ENCODE data around the gene PAX2.

The PAX2 gene

DNA sequence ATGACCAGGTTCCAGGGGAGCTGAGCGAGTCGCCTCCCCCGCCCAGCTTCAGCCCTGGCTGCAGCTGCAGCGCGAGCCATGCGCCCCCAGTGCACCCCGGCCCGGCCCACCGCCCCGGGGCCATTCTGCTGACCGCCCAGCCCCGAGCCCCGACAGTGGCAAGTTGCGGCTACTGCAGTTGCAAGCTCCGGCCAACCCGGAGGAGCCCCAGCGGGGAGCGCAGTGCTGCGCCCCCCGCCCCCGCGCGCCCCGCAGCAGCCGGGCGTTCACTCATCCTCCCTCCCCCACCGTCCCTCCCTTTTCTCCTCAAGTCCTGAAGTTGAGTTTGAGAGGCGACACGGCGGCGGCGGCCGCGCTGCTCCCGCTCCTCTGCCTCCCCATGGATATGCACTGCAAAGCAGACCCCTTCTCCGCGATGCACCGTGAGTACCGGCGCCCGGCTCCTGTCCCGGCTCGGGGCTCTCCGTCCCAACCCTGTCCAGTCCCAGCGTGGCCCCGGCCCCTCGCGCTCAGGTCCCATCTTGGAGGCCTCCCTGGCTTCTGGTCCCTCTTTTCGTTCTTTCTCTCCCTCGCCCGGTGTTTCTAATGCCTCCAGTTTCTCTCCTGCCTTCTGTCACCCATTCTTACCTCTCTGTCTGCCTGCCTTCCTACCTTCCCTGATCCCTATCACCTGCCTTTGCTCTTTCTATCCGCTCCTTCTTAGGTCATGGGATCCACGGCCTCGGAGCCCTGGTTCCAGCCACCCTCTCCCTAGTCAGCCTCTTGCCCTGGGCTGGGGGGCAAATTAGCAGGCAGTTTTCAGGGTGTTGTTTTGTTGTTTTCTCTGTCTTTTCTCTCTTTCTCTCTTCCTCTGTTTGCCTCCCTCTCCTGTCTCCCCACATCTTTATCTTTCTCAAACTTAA, 751 bp downstream of the PAX2 start:
- TF ChIP-seq, protein P1, sequence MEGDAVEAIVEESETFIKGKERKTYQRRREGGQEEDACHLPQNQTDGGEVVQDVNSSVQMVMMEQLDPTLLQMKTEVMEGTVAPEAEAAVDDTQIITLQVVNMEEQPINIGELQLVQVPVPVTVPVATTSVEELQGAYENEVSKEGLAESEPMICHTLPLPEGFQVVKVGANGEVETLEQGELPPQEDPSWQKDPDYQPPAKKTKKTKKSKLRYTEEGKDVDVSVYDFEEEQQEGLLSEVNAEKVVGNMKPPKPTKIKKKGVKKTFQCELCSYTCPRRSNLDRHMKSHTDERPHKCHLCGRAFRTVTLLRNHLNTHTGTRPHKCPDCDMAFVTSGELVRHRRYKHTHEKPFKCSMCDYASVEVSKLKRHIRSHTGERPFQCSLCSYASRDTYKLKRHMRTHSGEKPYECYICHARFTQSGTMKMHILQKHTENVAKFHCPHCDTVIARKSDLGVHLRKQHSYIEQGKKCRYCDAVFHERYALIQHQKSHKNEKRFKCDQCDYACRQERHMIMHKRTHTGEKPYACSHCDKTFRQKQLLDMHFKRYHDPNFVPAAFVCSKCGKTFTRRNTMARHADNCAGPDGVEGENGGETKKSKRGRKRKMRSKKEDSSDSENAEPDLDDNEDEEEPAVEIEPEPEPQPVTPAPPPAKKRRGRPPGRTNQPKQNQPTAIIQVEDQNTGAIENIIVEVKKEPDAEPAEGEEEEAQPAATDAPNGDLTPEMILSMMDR (conservative IDR thresholded peaks at IDR 0.05; ENCODE audit: low read depth, low read length): no peak
- DNase-seq (ENCODE audit: low read depth): no peak
- no peak overlapping the region for H3K4me3 ChIP-seq (ENCODE audit: low read length)

DNA sequence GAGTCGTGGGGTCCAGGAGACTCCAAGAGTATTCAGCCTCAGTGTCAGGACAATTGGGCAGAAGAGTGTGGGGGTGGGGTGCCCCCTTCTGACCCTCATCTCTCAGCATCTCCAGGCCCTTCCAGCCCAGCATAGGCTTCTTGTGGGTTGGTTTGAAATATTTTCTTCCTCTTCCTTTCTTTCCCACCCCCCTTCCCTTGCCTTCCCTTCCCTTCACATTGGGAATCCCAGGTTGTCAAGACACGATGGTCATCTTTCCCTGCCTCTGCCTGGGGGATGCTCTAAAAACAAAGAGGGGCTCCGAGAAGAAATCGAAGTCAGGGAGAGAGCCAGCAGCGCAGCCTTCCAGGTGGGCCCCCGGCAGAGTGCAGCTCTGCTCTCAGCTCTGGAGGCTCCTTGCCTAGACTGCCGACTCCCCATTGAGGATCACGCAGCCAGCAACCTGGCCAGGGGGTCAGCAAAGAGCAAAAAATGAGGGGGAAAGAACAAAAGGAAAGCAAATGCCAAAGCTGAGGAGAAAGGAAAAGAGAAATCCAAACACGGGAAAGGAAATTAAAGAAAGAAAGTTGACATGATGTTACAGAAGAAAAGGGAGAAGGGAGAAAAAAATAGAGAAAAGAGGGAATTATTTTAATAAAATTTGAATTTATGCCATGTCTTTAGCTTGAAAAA, 1.5 kb downstream of the PAX2 start:
- DNase-seq (ENCODE audit: low read depth): no peak
- no peak overlapping the region for H3K4me3 ChIP-seq (ENCODE audit: low read length)
- TF ChIP-seq, protein P1 (conservative IDR thresholded peaks at IDR 0.05; ENCODE audit: low read depth, low read length): no peak

DNA sequence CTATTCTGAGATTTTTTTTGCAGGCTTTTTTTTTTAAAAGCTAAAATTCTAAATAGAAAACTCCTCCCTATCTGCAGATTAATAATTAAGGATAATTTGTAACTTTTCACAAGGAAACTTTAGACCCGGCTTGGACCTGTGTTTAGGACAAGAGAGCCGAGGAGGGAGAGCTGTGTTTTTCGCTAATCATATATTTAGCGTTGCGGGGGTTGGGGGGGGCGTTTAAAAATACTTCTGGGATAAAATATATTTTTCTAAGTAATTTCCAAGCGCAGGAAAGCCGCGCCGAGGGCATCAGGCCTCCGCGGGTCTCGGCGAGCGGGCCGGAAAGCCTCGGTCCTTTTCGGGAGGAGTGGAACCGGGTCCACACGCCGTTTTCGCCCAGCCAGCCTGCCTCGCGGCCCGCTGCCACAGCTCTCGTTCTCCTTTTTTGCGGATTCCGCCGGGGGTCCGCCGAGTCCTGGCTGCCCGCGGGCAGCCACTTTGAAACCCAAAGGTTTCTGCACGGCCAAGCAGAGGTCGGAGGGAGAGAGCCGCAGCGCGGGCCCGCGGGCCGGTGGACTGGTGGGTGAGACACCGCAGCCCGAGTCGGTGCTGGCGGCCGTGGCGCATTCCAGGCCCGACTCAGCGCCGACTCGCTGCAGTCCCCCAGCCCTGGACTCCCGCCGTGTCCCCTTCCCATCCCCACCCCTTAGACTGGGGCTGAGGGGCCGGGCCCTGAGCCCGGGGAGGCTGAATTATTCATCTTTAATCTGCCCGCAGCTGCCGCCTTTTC, 2.3 kb downstream of the PAX2 start:
- no peak overlapping the region for H3K4me3 ChIP-seq (ENCODE audit: low read length)
- TF ChIP-seq, protein P1 (conservative IDR thresholded peaks at IDR 0.05; ENCODE audit: low read depth, low read length): no peak
- DNase-seq (ENCODE audit: low read depth): no peak

DNA sequence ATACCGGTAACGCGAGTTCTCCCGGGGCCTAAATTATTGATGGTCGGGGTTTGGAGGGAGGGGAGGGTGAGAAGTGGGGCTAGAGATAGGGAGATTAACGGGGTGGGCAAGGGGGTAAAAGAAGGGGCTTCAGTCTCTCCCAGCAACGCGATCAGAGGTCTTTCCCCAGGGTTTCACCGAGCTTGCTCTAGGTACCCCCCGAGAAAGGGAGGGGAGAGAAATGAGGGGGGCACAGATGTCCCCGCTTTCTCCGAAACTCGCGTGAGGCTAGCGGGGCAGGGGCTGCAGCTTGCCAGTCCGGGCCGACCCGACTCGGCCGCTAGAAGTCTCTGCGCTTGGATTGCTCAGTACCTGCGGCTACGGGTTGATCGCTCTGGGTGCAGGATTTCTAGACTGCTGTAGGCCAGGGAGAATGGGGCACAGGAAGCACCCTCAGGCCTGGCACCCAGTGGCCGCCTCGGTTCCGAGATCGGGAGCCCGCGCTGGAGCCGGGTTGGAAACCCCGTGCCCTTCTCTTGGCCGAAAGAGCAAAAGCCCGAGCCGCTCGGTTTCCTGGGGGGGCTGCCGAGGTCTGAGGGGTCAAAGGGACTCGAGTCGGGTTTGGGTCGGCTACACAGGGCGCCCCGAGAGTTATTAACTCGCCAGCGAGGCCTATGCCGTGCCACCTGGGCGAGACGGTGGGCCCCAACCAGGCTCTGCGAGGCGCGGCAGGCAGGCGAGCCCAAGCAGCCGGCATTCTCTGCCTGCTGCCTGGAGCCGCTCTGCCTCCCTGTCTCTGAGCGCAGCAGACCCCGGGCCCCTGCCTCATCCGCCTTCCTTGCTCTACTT, 3.1 kb downstream of the PAX2 start:
- DNase-seq (ENCODE audit: low read depth): no peak
- TF ChIP-seq, protein P1 (conservative IDR thresholded peaks at IDR 0.05; ENCODE audit: low read depth, low read length): no peak
- H3K4me3 ChIP-seq (ENCODE audit: low read length): no peak overlapping the region

DNA sequence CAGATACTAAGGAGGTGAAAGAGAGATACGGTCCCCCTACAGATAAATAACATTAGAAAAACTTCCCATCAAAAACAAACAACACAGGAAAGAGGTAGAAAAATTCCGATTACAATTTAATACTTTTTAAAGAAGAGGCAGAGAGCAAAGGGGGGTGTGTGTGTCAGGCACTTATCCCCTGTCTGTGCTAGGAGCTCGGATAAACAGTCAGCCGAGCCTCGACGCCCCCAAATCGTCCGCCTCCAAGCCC, 3.6 kb downstream of the PAX2 start:
- H3K4me3 ChIP-seq (ENCODE audit: low read length): no peak overlapping the region
- TF ChIP-seq, protein P1 (conservative IDR thresholded peaks at IDR 0.05; ENCODE audit: low read depth, low read length): no peak

DNA sequence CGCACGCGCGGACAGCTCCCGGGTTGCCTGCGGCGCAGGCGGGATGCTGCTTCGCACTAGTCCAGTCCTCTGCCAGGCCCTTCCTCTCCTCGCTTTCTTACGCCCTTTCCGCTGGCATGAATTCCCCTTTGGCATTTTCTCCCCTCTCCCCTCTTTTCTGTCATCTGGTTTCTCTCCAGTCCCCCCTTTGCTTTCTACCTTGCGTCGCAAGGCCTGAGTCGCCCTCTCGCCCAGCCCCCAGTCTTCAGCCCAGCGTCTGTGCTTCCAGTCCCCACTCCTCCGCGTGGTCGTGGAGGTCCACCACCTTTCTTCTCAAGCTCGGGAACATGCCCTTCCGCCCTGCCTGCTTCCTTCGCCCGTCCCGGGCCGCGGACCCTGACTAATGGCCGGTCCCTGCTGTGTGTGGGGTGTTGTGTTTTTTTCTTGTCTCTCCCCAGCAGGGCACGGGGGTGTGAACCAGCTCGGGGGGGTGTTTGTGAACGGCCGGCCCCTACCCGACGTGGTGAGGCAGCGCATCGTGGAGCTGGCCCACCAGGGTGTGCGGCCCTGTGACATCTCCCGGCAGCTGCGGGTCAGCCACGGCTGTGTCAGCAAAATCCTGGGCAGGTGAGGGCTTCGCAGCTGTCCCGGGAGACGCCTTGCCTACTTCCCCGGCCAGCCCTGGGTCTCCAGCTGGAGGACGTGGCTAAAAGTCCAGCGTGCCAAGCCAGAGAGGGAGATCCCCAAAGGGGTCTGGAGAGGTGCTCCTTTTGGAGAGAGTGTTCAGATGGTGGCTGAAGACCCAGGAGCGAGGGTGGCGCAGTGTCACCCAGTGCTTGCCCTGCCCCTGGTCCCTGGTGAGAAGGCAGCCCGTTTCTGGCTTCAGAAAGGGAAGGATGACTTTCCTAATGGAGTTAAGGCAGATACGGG, 4.2 kb downstream of the PAX2 start:
- no peak for DNase-seq (ENCODE audit: low read depth)
- TF ChIP-seq, protein P1 (conservative IDR thresholded peaks at IDR 0.05; ENCODE audit: low read depth, low read length): no peak
- H3K4me3 ChIP-seq (ENCODE audit: low read length): no peak overlapping the region

More for the DNA sequence above, 3.6 kb downstream of the PAX2 start:
- no peak for DNase-seq (ENCODE audit: low read depth)

Measured in retinal pigment epithelial cell (primary cell).